Gastroesophageal sphincter (tissue), 4 donors: Measurements from ENCODE around the gene RAD51B. TPM values are rescaled to one million over a fixed set of nuclear protein-coding genes. Genes with fewer than 3 reads are reported as not detected.
A peak's percentile ranks its signal among the peaks of the same experiment; 100 is the strongest.
"Not testable (repeated sequence)": the region's sequence is repeated elsewhere in the genome, so short reads cannot be mapped to it uniquely, and the experiment has no call there.

Source experiments
- ATAC-seq: fragments of 150-250 bp; one replicate; pipeline ENCODE4 v1.9.1; 2016; ENCODE audit warnings: mild to moderate bottlenecking, moderate library complexity
- H3K27ac ChIP-seq, 4 donors: fragments of 200-600 bp; sonication (generic) in 3 of 4; 1 replicate in 3 of 4; 2 replicates in 1 of 4; pipeline ENCODE4 v1.5.1; 2016 to 2019
- H3K27me3 ChIP-seq: fragments of 200-600 bp; sonication (generic); one replicate; pipeline ENCODE4 v1.5.1; 2019
- H3K36me3 ChIP-seq, 2 donors: fragments of 200-600 bp; sonication (generic); one replicate each; pipeline ENCODE4 v1.5.1; 2019; ENCODE audit warnings: control low read depth in 1 of 2
- H3K4me1 ChIP-seq, 3 donors: fragments of 200-600 bp; sonication (generic); 1 replicate in 2 of 3; 2 replicates in 1 of 3; pipeline ENCODE4 v1.5.1; 2016 to 2019; ENCODE audit warnings: control low read depth in 2 of 3
- H3K4me3 ChIP-seq, 2 donors: fragments of 200-600 bp; sonication (generic); one replicate each; pipeline ENCODE4 v1.5.1; 2019; ENCODE audit warnings: mild to moderate bottlenecking in 1 of 2, moderate library complexity in 1 of 2
- H3K9me3 ChIP-seq, 3 donors: fragments of 200-600 bp; sonication (generic); one replicate each; pipeline ENCODE4 v1.5.1; 2017 to 2019; ENCODE audit warnings: control low read depth in 2 of 3
- EP300 ChIP-seq: sonication (generic); formaldehyde crosslinking; IDR thresholded peaks from one replicate; pipeline ENCODE4 v1.6.1; 2017; ENCODE audit warnings: antibody characterized with exemption, mild to moderate bottlenecking
- POLR2A ChIP-seq, 2 donors: fragments of 450-650 bp; IDR thresholded peaks; one replicate each; pipeline ENCODE4 v1.6.1; 2017; ENCODE audit warnings: antibody characterized with exemption in 2 of 2, mild to moderate bottlenecking in 2 of 2, moderate library complexity in 1 of 2
- POLR2AphosphoS5 ChIP-seq: sonication (generic); formaldehyde crosslinking; IDR thresholded peaks from one replicate; pipeline ENCODE4 v1.6.1; 2017; ENCODE audit warnings: antibody characterized with exemption
- WGBS, 2 donors: methylation state at CpG; one replicate each; pipeline ENCODE4 v1.1.5; 2018; ENCODE audit warnings: low coverage in 1 of 2; 5-methylcytosine and 5-hydroxymethylcytosine counted together
- total RNA-seq, 4 donors: library from RNA; depleted of rRNA; stranded (reverse); fragments of >200 nt; gene quantifications; one replicate each; pipeline ENCODE4 v1.1.0, GENCODE V29; 2016
- TF ChIP-seq, protein P1 (sequence below), 4 experiments: fragments of 200-600 bp in 2 of 4; fragments of 450-650 bp in 2 of 4; sonication (generic) in 1 of 4; IDR thresholded peaks; one replicate each; pipeline ENCODE4 v1.5.1; 2017 to 2019; ENCODE audit warnings: antibody characterized with exemption in 4 of 4, mild to moderate bottlenecking in 2 of 4, moderate library complexity in 2 of 4

RAD51B gene
- total RNA-seq, 4 donors from 2014 or later = 5.1 to 7.0 (median 6.0) TPM

DNA sequence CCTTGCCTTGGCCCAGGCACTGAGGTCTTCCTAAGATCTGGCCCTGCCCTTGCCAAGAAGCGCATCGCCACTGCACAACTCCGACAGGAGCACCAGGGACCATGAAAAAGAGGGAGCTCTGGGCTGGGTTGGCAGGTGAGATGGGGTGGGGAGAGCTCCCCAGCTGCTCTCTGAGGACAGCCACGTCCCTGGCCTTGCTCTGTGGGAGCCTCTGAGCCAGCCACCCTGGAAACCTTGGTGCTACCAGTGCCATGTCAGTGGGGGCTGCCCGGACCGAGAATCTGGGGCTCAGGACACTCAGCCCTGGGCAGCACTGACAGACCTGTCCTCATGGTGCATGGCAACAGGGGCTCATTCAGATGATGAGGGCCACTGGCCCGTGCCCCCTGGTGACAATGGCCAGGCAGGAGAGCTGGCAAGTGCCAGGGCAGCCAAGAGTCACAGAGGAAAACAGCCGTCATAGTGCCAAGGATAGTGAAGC is 838.5 kb downstream of the RAD51B start:
- 100% methylated on average over 2 of the region's 8 CpGs; no CpG with 5 or more reads in 1 of the 2 donors for WGBS, 2 donors
- no peaks in the 10 kb centered on the region for H3K27me3 ChIP-seq
- H3K27ac ChIP-seq = peak overlapping the region in 3 of 4 donors; percentile 86 to 91 (median 90)
- ATAC-seq = no peak
- no peaks in the 10 kb centered on the region for H3K9me3 ChIP-seq
- no peaks in the 10 kb centered on the region for H3K36me3 ChIP-seq
- TF ChIP-seq, protein P1, sequence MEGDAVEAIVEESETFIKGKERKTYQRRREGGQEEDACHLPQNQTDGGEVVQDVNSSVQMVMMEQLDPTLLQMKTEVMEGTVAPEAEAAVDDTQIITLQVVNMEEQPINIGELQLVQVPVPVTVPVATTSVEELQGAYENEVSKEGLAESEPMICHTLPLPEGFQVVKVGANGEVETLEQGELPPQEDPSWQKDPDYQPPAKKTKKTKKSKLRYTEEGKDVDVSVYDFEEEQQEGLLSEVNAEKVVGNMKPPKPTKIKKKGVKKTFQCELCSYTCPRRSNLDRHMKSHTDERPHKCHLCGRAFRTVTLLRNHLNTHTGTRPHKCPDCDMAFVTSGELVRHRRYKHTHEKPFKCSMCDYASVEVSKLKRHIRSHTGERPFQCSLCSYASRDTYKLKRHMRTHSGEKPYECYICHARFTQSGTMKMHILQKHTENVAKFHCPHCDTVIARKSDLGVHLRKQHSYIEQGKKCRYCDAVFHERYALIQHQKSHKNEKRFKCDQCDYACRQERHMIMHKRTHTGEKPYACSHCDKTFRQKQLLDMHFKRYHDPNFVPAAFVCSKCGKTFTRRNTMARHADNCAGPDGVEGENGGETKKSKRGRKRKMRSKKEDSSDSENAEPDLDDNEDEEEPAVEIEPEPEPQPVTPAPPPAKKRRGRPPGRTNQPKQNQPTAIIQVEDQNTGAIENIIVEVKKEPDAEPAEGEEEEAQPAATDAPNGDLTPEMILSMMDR (IDR thresholded peaks at IDR 0.05) = no peak
- no peak for TF ChIP-seq POLR2A (IDR thresholded peaks at IDR 0.05)
- no peak for TF ChIP-seq POLR2AphosphoS5
- no peak for TF ChIP-seq EP300
- peaks cover 2 to 93% (median 20%) of the 10 kb centered on the region in 3 donors for H3K4me1 ChIP-seq
- H3K4me3 ChIP-seq = no peak overlapping the region

DNA sequence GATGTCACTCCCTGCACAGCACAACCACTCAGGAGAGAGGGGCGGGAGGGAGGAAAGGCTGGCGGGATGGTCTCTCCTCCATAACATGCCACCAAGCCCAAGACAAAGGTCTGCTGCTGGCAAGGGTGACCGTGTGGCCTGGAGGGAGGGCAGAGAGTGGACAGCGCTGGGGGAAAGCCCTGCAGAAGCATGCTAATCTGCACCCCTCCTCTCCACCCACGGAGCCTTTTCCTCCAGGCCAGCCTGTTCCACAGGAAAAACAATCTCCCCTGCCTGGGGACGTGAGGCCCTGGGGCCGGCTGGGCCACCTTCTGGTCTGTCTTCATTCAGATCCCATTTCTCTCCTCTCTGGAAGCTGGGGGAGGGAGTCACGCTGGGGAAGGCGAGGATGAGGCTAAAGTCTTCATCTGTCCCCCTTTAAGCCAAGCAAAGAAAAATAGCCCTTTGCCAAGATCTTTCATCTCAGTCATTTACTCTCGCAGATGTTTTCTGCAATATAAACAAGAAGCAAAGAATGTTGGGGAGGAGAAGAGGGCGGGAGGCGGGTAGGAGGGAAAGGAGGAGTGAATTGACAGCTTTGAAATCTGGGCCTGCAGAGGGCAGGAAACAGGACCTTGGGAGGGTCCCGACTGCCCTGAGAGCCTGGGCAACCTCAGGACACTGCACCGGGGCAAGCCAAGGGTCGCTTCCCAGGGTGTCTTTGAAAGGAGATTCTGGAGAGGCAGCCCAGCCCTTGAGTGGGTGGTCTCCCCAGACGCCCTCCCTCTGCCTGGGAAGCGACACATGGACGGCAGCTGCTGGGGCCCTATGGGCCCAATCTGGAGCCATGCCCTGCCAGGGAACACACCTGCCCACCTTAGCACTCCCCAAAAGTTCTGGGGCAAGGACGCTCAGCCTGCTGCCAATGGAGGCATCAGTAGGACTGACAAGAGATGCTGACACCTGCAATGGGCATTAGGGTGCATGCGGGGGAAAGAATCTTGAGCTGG is 839.7 kb downstream of the RAD51B start:
- Histone ChIP-seq H3K27me3 (no peaks in the 10 kb centered on the region), H3K36me3 (no peaks in the 10 kb centered on the region), H3K4me3 (no peak overlapping the region), H3K4me1 (peaks cover 3 to 99% (median 22%) of the 10 kb centered on the region in 3 donors), H3K9me3 (no peaks in the 10 kb centered on the region), H3K27ac (peak overlapping the region; percentile 1 to 91 (median 88))
- peak; percentile 27 for ATAC-seq
- WGBS, 2 donors = 18 to 29% methylated on average over 4 to 5 of the region's 20 CpGs
- TF ChIP-seq POLR2AphosphoS5 (peak; percentile 31), EP300 (no peak)

DNA sequence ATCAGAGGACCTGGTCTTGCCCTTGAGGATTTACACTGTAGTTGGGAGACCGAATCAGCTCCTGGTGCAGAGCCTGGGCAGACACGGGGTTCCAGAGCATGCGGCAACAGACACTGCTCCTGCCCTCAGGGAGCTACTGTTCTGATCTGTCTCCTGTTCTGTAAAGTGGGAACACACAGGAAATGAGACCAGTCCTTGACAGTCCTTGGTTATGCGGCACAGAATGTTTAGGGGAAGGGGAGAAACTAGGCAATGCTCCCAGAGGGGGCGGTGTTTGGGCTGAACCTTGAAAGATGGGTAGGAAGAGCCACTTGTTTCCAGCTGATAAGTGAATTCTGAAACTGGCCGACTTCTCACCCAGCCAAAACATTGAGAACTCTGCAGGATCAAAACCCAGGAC is 840.9 kb downstream of the RAD51B start:
- WGBS, 2 donors = 80 to 94% methylated on average over 1 to 3 of the region's 6 CpGs
- H3K36me3 ChIP-seq = no peaks in the 10 kb centered on the region
- H3K4me3 ChIP-seq = no peak overlapping the region
- H3K9me3 ChIP-seq = no peaks in the 10 kb centered on the region
- peak overlapping the region in 3 of 4 donors; percentile 86 to 91 (median 90) for H3K27ac ChIP-seq
- no peak for ATAC-seq
- H3K4me1 ChIP-seq = peaks cover 13 to 99% (median 31%) of the 10 kb centered on the region in 3 donors
- TF ChIP-seq EP300 = no peak
- no peak for TF ChIP-seq POLR2A (IDR thresholded peaks at IDR 0.05)
- TF ChIP-seq, protein P1 (IDR thresholded peaks at IDR 0.05) = no peak
- no peak for TF ChIP-seq POLR2AphosphoS5
- H3K27me3 ChIP-seq = no peaks in the 10 kb centered on the region

DNA sequence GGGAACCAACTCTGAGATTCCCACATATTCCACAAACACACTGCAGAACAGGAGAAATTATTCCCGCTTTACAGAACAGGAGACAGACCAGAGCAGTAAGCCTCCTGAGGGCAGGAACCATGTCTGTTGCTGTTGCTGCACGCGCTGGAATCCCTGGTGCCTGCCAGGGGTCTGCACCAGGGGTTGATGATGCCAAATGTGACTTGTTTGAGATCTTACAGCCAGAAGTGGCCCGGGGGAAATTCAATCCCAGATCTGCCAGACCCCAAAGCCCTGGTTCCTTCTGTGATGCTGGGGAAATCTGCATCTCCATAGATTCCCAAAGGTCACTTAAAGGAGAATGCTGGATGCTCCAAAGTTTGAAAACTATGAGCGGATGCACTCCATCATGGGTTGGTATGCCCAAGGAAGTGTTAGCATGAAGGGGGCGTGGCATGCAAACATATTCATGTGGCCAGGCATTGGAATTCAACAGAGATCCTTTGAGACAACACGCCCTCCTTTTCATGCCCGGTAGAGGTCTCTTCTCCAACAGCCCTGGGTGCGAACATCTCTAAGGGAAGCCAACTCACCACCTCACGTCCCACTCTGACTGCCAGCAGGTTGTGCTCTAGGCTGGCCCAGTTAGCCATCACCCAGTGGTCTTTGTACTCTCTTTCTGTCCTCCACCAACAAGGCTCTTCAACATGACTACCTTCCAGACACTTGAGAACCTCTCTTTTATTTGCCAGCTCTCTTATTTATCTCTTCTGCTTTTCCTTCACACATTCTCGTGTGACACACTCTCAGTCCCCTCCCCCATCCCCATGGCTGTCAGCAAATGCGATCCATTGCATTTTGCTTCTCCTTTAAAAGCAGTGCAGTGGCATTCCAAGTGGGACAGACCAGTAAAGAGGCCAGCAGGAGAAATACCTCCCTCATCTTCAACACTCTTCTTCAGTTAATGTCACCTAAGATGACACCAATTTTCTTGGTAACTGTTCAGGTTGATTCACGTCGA is 841.9 kb downstream of the RAD51B start:
- Histone ChIP-seq H3K9me3 (no peaks in the 10 kb centered on the region), H3K27me3 (no peaks in the 10 kb centered on the region), H3K36me3 (no peaks in the 10 kb centered on the region), H3K4me1 (peaks cover 21 to 99% (median 41%) of the 10 kb centered on the region in 3 donors), H3K27ac (peak overlapping the region in 3 of 4 donors; percentile 38 to 91 (median 90)), H3K4me3 (no peak overlapping the region)
- ATAC-seq = no peak
- 88 to 91% methylated on average over 9 of the region's 14 CpGs for WGBS, 2 donors
- TF ChIP-seq POLR2A (IDR thresholded peaks at IDR 0.05) (no peak), POLR2AphosphoS5 (no peak), EP300 (no peak)
- TF ChIP-seq, protein P1 (IDR thresholded peaks at IDR 0.05) = no peak

DNA sequence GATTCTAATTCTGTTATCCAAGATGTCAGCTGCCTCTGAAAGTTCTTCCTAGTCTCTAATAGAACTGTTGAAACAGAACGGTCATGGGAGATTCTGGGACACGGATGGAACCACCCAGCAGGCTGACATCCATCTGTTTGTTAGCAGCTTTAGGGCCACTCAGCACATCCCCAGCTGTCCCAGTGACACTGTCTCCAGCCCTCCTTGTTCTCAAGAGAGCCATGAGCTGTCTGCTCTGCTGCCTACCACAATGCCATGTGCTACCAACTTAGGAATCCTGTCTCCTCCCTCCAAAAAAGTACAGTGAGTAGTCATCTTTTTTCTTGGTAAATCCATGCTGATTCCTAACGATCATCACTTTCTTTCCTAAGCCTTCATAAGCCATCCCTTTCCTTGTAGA is 842.8 kb downstream of the RAD51B start:
- H3K36me3 ChIP-seq = no peaks in the 10 kb centered on the region
- no peak overlapping the region for H3K4me3 ChIP-seq
- H3K9me3 ChIP-seq = no peaks in the 10 kb centered on the region
- TF ChIP-seq POLR2A (IDR thresholded peaks at IDR 0.05) (no peak), EP300 (no peak), POLR2AphosphoS5 (no peak)
- TF ChIP-seq, protein P1 (IDR thresholded peaks at IDR 0.05) = no peak
- no peaks in the 10 kb centered on the region for H3K27me3 ChIP-seq
- peaks cover 25 to 99% (median 46%) of the 10 kb centered on the region in 3 donors for H3K4me1 ChIP-seq
- WGBS, 2 donors = 59 to 63% methylated on average over 3 of the region's 3 CpGs
- peak overlapping the region in 3 of 4 donors; percentile 38 to 91 (median 90) for H3K27ac ChIP-seq
- no peak for ATAC-seq

DNA sequence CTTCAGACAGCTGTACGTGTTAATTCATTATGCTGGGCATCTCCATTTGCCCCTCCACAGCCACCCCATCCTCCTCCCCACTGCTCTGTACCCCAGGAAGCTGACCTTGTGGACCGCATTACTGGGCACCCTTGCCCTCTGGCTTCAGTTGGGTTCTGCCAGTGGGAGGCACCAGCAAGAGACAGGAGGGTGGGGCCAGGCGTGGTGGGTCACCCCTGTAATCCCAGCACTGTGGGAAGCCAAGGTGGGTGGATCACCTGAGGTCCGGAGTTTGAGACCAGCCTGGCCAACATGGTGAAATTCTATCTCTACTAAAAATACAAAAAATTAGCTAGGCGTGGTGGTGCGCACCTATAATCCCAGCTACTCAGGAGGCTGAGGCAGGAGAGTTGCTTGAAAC is 843.2 kb downstream of the RAD51B start:
- H3K36me3 ChIP-seq, H3K27me3 ChIP-seq, H3K9me3 ChIP-seq, H3K4me3 ChIP-seq, ATAC-seq: not testable (repeated sequence)
- 81 to 86% methylated on average over 3 to 5 of the region's 6 CpGs for WGBS, 2 donors
- peaks cover 28 to 99% (median 48%) of the 10 kb centered on the region in 3 donors for H3K4me1 ChIP-seq
- peak overlapping the region in 3 of 4 donors; percentile 38 to 91 (median 90) for H3K27ac ChIP-seq
